DMS114 treated with DMSO at 0.1 percent for 48 hours (cell line): Measurements from ENCODE around the gene UBE2Q1.
A peak's percentile ranks its signal among the peaks of the same experiment; 100 is the strongest.

ENCODE experiments used
- DNase-seq: peaks from one replicate; lab custom pipeline; 2025; ENCODE audit not compliant: unreplicated experiment; lab: John Stamatoyannopoulos, UW

UBE2Q1 gene

GRCh38 chr1:154557939-154558719 lies at the start of gene UBE2Q1:
Gene UBE2Q1, minus strand, starts transcription at chr1:154558662. Its CDS starts 109 bp downstream, at chr1:154558553.
- DNase-seq: no peak

GRCh38 chr1:154607609-154608396 lies 49.3 kb upstream of the UBE2Q1 start, which contains the start of gene ADAR:
Gene ADAR, minus strand, starts transcription at chr1:154608186. Its CDS starts 180 bp downstream, at chr1:154608006.
- peak; percentile 93 for DNase-seq

GRCh38 chr1:154607106-154607608 lies 48.7 kb upstream of the UBE2Q1 start:
- peak; percentile 66 for DNase-seq

GRCh38 chr1:154605534-154605933 lies 47.1 kb upstream of the UBE2Q1 start:
- no peak for DNase-seq

GRCh38 chr1:154603317-154603716 lies 44.9 kb upstream of the UBE2Q1 start:
- DNase-seq: no peak

- no peak for DNase-seq
Measured at GRCh38 chr1:154599658-154600057, 41.2 kb upstream of the UBE2Q1 start.

GRCh38 chr1:154598871-154599635 lies 40.6 kb upstream of the UBE2Q1 start:
- no peak for DNase-seq

GRCh38 chr1:154595621-154596020 lies 37.2 kb upstream of the UBE2Q1 start:
- no peak for DNase-seq

GRCh38 chr1:154594811-154595210 lies 36.3 kb upstream of the UBE2Q1 start:
- no peak for DNase-seq

GRCh38 chr1:154593390-154593789 lies 34.9 kb upstream of the UBE2Q1 start:
- DNase-seq: no peak

- DNase-seq: no peak
Measured at GRCh38 chr1:154591206-154591605, 32.7 kb upstream of the UBE2Q1 start.

- DNase-seq: no peak
Measured at GRCh38 chr1:154590756-154591155, 32.3 kb upstream of the UBE2Q1 start.

GRCh38 chr1:154589780-154590179 lies 31.3 kb upstream of the UBE2Q1 start:
- DNase-seq: no peak

- DNase-seq: no peak
Measured at GRCh38 chr1:154586641-154587040, 28.2 kb upstream of the UBE2Q1 start.

- DNase-seq: no peak
Measured at GRCh38 chr1:154586231-154586630, 27.8 kb upstream of the UBE2Q1 start.

GRCh38 chr1:154584267-154584994 lies 26.0 kb upstream of the UBE2Q1 start:
- no peak for DNase-seq

GRCh38 chr1:154583773-154584172 lies 25.3 kb upstream of the UBE2Q1 start:
- no peak for DNase-seq

GRCh38 chr1:154582885-154583284 lies 24.4 kb upstream of the UBE2Q1 start:
- no peak for DNase-seq

GRCh38 chr1:154581766-154582165 lies 23.3 kb upstream of the UBE2Q1 start:
- DNase-seq: no peak

- DNase-seq: no peak
Measured at GRCh38 chr1:154579374-154579773, 20.9 kb upstream of the UBE2Q1 start.

- no peak for DNase-seq
Measured at GRCh38 chr1:154578058-154578418, 19.6 kb upstream of the UBE2Q1 start.
